ENCODE results near the gene CNOT2. TPM values are rescaled to one million over a fixed set of nuclear protein-coding genes. Genes with fewer than 3 reads are reported as not detected.

CNOT2 gene
- total and polyA plus RNA-seq, 2 donors (not counting 3 experiments of a cell fraction or from before 2014, with no cell fraction given): 52.2 to 79.7 TPM

DNA sequence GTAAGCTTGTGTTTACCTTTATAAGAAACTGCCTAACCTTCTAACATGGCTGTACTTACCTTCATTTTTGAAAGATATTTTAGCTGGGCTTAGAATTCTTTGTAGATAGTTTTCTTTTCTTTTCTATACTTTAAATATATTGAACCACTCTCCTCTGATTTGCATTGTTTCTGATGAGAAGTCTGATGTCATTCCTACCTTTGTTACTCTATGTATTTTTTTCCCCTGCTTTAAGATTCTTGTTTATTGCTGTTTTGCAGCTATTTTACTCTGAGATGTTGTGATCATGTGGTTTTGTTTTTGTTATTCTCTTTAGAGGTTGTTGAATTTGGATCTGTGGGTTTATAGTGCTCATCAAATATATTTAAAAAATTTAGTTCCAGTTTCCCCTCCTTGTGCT, 31.8 kb downstream of the CNOT2 start:
- BruUV-seq (replicated peaks): no TSS peak
- Histone ChIP-seq H3K4me1 (ENCODE audit: control insufficient read depth, extremely low read depth, insufficient read depth, low read length) (no peaks in the 10 kb centered on the region), H3K27ac (ENCODE audit: insufficient read depth, low read depth, low read length) (no peak overlapping the region), H3K9ac (replicated peaks; ENCODE audit: extremely low read depth, insufficient read depth, low read length) (no peak overlapping the region), H3K36me3 (ENCODE audit: control insufficient read depth in 2 of 2, extremely low read depth in 1 of 2, insufficient read depth in 2 of 2, low read length in 2 of 2) (peaks cover 0 to 5% of the 10 kb centered on the region in 2 experiments), H3K9me1 (replicated peaks; ENCODE audit: control insufficient read depth, extremely low read depth, insufficient read depth, low read length) (peaks cover 3% of the 10 kb centered on the region), H4K20me1 (replicated peaks; ENCODE audit: control insufficient read depth, extremely low read depth, insufficient read depth, low read length) (peaks cover 19% of the 10 kb centered on the region), H3K4me2 (ENCODE audit: insufficient read depth, low read length) (no peak overlapping the region), H3K9me3 (replicated peaks; ENCODE audit: control insufficient read depth, insufficient read depth, low read length) (no peaks in the 10 kb centered on the region), H2AFZ (ENCODE audit: low read depth, low read length) (no peak overlapping the region), H3K4me3 (replicated peaks in 1 of 3; ENCODE audit: insufficient read depth in 1 of 3, low read depth in 1 of 3, low read length in 3 of 3) (no peak overlapping the region), H3K27me3 (ENCODE audit: control insufficient read depth in 2 of 2, insufficient read depth in 2 of 2, low read length in 2 of 2) (no peaks in the 10 kb centered on the region), H3K79me2 (ENCODE audit: control insufficient read depth, insufficient read depth, low read length) (peaks cover 95% of the 10 kb centered on the region)
- DNase-seq (ENCODE audit: low read depth, low spot score) (no peak), FAIRE-seq (no peak)
- dilution Hi-C loops (cut with MboI; ENCODE audit: extremely low pct_ligation_motif_present, low sequenced_read_pairs) (no loop called here), intact Hi-C loops (cut with micrococcal nuclease) (no loop called here)
- ChIA-PET CTCF (interaction anchor here (0.6 kb wide), 1 partner anchor 8 kb away, joined by 3 read pairs; no protein-coding TSS in a partner anchor), POLR2A (no interaction called here)
- TF ChIP-seq GATA2 (IDR thresholded peaks at IDR 0.05; ENCODE audit: insufficient read depth, insufficient read length, low read depth, low read length) (no peak), CTCF (IDR thresholded peaks at IDR 0.05; ENCODE audit: extremely low read depth in 1 of 2, insufficient read depth in 1 of 2, low read depth in 1 of 2, low read length in 2 of 2) (no peak), POLR2A (IDR thresholded peaks at IDR 0.05; ENCODE audit: low read depth, low read length) (no peak), EZH2 (IDR thresholded peaks at IDR 0.05; ENCODE audit: borderline replicate concordance, low read depth, low read length, severe bottlenecking) (no peak), MYC (IDR thresholded peaks at IDR 0.05; ENCODE audit: low read depth, low read length) (no peak), POLR2AphosphoS5 (IDR thresholded peaks at IDR 0.05; ENCODE audit: insufficient read depth, low read depth, low read length) (no peak)

DNA sequence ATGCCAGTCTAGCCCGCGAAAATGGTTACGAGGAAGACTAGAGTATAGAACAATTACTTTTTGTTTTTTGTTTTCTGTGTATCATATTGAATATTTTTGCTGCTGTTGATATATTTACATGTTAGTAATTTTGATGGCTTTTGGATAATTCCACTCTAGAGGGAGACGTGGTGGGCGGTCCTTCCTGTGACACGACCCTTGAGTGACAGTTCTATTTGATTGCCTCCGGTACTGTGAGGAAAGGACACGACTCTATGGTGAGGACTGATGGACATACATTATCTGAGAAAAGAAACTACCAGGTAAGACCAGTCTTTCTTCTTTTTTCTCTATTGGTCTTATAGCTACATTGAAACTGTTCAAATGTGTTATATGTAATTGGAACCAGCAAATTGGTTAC, 34.7 kb downstream of the CNOT2 start:
- peaks cover 0 to 5% of the 10 kb centered on the region in 2 experiments for H3K36me3 ChIP-seq (ENCODE audit: control insufficient read depth in 2 of 2, extremely low read depth in 1 of 2, insufficient read depth in 2 of 2, low read length in 2 of 2)
- H3K4me1 ChIP-seq (ENCODE audit: control insufficient read depth, extremely low read depth, insufficient read depth, low read length): no peaks in the 10 kb centered on the region
- no peak overlapping the region for H3K27ac ChIP-seq (ENCODE audit: insufficient read depth, low read depth, low read length)
- no peaks in the 10 kb centered on the region for H3K27me3 ChIP-seq (ENCODE audit: control insufficient read depth in 2 of 2, insufficient read depth in 2 of 2, low read length in 2 of 2)
- peaks cover 17% of the 10 kb centered on the region for H4K20me1 ChIP-seq (replicated peaks; ENCODE audit: control insufficient read depth, extremely low read depth, insufficient read depth, low read length)
- no peak overlapping the region for H3K4me3 ChIP-seq (replicated peaks in 1 of 3; ENCODE audit: insufficient read depth in 1 of 3, low read depth in 1 of 3, low read length in 3 of 3)
- no peak overlapping the region for H3K4me2 ChIP-seq (ENCODE audit: insufficient read depth, low read length)
- BruUV-seq (replicated peaks): no TSS peak
- H3K9me1 ChIP-seq (replicated peaks; ENCODE audit: control insufficient read depth, extremely low read depth, insufficient read depth, low read length): no peaks in the 10 kb centered on the region
- no peak overlapping the region for H2AFZ ChIP-seq (ENCODE audit: low read depth, low read length)
- ChIA-PET POLR2A (no interaction called here), CTCF (no interaction called here)
- no peaks in the 10 kb centered on the region for H3K9me3 ChIP-seq (replicated peaks; ENCODE audit: control insufficient read depth, insufficient read depth, low read length)
- peaks cover 93% of the 10 kb centered on the region for H3K79me2 ChIP-seq (ENCODE audit: control insufficient read depth, insufficient read depth, low read length)
- no peak overlapping the region for H3K9ac ChIP-seq (replicated peaks; ENCODE audit: extremely low read depth, insufficient read depth, low read length)
- TF ChIP-seq EZH2 (IDR thresholded peaks at IDR 0.05; ENCODE audit: borderline replicate concordance, low read depth, low read length, severe bottlenecking) (no peak), POLR2A (IDR thresholded peaks at IDR 0.05; ENCODE audit: low read depth, low read length) (no peak), CTCF (IDR thresholded peaks at IDR 0.05; ENCODE audit: extremely low read depth in 1 of 2, insufficient read depth in 1 of 2, low read depth in 1 of 2, low read length in 2 of 2) (no peak), POLR2AphosphoS5 (IDR thresholded peaks at IDR 0.05; ENCODE audit: insufficient read depth, low read depth, low read length) (no peak), JUN (IDR thresholded peaks at IDR 0.05; ENCODE audit: borderline replicate concordance, insufficient read depth, insufficient read length, low read depth) (no peak), GATA2 (IDR thresholded peaks at IDR 0.05; ENCODE audit: insufficient read depth, insufficient read length, low read depth, low read length) (no peak), FOS (IDR thresholded peaks at IDR 0.05; ENCODE audit: borderline replicate concordance, insufficient read depth, low read length) (no peak), MYC (IDR thresholded peaks at IDR 0.05; ENCODE audit: low read depth, low read length) (no peak), MAX (IDR thresholded peaks at IDR 0.05; ENCODE audit: insufficient read depth, insufficient read length) (no peak)
- dilution Hi-C loops (cut with MboI; ENCODE audit: extremely low pct_ligation_motif_present, low sequenced_read_pairs): no loop called here
- intact Hi-C loops (cut with micrococcal nuclease): no loop called here
- no peak for FAIRE-seq
- DNase-seq (ENCODE audit: low read depth, low spot score): no peak

Data from endothelial cell of umbilical vein (primary cell).